Activated T-cell treated with anti-CD3 and anti-CD28 coated beads, Interleukin-2, amount 50 U/mL, for 24 hours (primary cell): ENCODE data around the gene UGP2.
A peak's percentile ranks its signal among the peaks of the same experiment; 100 is the strongest.

Experiments used
- DNase-seq: peaks from one replicate; pipeline ENCODE4 v3.0.0-alpha.2; 2020
- H3K27ac Mint-ChIP-seq: 2 replicates; pipeline ENCODE4 v1.8.0; 2020; ENCODE audit warnings: mild to moderate bottlenecking, mixed read lengths
- H3K27me3 Mint-ChIP-seq: 2 replicates; pipeline ENCODE4 v1.8.0; 2020; ENCODE audit warnings: mixed read lengths
- H3K36me3 Mint-ChIP-seq: 2 replicates; pipeline ENCODE4 v1.8.0; 2020; ENCODE audit warnings: low read depth, mixed read lengths
- H3K4me1 Mint-ChIP-seq: 2 replicates; pipeline ENCODE4 v1.8.0; 2020; ENCODE audit warnings: low read depth, mixed read lengths
- H3K4me3 Mint-ChIP-seq: 2 replicates; pipeline ENCODE4 v1.8.0; 2020; ENCODE audit warnings: mild to moderate bottlenecking, moderate library complexity, mixed read lengths
- H3K9me3 Mint-ChIP-seq: 2 replicates; pipeline ENCODE4 v1.8.0; 2020; ENCODE audit warnings: mixed read lengths

UGP2 gene

DNA sequence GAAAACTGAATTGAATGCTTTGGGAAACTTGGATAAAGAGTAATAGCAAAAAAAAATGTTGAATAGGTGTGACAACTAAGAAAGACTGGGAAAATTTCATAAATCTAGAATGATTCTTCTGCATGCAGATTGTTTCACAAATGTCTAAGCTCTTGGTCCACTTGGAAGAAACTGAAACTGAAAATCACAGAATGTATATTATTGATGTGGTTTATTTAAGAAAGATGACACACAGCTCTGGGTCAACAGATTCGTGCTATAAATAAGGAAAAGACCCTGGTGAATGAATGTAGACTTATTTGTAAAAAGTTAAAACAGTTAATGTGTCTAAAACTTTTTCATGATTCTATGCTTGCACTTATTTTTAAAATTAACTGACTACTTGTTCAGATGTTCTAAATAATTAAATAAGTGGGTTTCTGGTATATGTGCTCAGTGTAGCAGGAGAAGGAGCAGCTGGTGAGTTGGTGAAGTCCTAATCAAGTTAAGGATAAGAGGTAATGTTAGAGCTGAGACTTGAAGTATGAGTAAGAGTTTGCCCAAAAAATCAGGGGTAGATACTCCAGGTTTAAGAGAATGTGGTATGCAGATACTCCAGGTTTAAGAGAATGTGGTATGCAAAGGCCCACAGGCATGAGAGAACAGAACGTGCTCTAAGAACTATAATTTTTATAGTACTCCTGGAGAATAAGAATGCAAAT, 24.5 kb downstream of the UGP2 start:
- no peak for DNase-seq
- peaks cover 66% of the 10 kb centered on the region for H3K36me3 Mint-ChIP-seq
- no peak overlapping the region for H3K27ac Mint-ChIP-seq
- no peak overlapping the region for H3K4me3 Mint-ChIP-seq
- peaks cover 53% of the 10 kb centered on the region for H3K4me1 Mint-ChIP-seq
- H3K9me3 Mint-ChIP-seq: no peaks in the 10 kb centered on the region
- no peaks in the 10 kb centered on the region for H3K27me3 Mint-ChIP-seq

DNA sequence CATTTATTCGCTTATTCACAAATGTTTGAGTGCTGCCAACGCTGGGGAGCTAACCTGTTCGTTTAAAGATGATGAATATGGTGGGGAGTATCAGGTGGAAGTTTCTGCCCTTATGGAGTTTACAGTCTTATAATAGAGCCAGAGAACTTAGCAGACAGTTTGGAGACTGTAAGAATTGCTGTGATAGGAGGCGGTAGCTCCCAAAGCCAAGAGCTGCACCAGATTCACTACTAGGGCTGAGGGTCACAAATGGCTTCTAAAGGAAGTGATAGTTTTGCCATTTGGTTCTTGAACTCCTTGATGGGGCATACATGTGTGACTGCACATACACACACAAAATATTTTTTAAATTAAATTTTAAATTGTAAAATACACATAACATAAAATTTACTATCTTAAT, 29.0 kb downstream of the UGP2 start:
- Mint-ChIP-seq H3K4me1 (peaks cover 41% of the 10 kb centered on the region), H3K4me3 (no peak overlapping the region), H3K27ac (no peak overlapping the region), H3K36me3 (peaks cover 68% of the 10 kb centered on the region), H3K27me3 (no peaks in the 10 kb centered on the region), H3K9me3 (peaks cover 6% of the 10 kb centered on the region)
- no peak for DNase-seq

DNA sequence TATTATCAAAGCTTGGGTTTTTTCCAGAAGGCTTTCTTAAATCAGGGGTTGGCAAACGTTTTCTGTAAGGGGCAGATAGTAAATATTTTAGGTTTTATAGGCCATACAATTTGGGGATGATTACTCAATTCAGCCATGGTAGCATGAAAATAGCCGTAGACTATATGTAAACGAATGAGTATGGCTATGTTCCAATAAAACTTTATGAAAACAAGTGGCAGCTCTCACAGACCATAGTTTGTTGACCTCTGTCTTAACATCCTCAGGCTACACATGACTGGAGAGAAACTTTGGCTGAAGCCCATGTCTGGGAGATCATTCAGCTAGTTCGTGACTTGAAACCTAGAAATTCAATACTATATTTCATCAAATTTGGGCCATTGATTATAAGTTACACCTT, 30.2 kb downstream of the UGP2 start:
- no peak for DNase-seq
- no peak overlapping the region for H3K27ac Mint-ChIP-seq
- H3K4me1 Mint-ChIP-seq: peaks cover 39% of the 10 kb centered on the region
- H3K4me3 Mint-ChIP-seq: no peak overlapping the region
- H3K9me3 Mint-ChIP-seq: peaks cover 6% of the 10 kb centered on the region
- peaks cover 66% of the 10 kb centered on the region for H3K36me3 Mint-ChIP-seq
- no peaks in the 10 kb centered on the region for H3K27me3 Mint-ChIP-seq

DNA sequence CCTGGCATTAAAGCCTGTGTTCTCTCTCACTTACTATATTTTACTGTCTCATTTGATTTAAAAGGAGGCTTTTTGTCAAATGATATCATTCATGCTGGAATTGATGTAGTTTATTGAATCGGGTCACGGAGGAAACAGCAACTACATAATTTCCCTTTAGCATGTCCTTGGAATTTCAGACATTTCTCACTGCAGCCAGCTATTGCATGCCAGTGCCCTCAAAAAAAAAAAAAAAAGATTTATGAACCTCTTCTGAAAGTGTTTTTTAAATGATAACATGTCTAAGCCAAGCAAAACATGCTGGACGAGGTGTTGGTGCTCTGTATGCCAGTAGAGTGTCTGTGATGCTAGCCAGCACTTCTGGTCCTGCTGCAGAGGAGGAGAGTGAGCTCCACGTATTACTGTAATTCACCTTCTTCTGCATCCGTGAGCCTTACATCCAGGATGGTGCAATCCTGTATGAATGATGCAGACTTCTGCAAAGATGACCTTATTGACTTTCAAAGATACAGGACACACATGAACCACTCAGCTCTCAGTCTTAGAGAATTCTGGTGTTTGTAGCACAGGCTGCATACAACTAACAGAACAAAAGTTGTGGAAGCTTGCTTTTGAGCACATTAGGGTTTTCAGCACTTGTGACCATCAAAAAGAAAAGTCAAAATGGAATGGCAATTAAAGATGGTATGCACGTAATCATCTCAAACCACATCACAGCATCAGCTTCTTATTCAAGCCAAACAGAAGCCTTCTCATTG, 31.1 kb downstream of the UGP2 start:
- H3K36me3 Mint-ChIP-seq: peaks cover 73% of the 10 kb centered on the region
- H3K9me3 Mint-ChIP-seq: peaks cover 6% of the 10 kb centered on the region
- no peak overlapping the region for H3K27ac Mint-ChIP-seq
- H3K4me3 Mint-ChIP-seq: no peak overlapping the region
- no peak for DNase-seq
- no peaks in the 10 kb centered on the region for H3K27me3 Mint-ChIP-seq
- peaks cover 43% of the 10 kb centered on the region for H3K4me1 Mint-ChIP-seq

DNA sequence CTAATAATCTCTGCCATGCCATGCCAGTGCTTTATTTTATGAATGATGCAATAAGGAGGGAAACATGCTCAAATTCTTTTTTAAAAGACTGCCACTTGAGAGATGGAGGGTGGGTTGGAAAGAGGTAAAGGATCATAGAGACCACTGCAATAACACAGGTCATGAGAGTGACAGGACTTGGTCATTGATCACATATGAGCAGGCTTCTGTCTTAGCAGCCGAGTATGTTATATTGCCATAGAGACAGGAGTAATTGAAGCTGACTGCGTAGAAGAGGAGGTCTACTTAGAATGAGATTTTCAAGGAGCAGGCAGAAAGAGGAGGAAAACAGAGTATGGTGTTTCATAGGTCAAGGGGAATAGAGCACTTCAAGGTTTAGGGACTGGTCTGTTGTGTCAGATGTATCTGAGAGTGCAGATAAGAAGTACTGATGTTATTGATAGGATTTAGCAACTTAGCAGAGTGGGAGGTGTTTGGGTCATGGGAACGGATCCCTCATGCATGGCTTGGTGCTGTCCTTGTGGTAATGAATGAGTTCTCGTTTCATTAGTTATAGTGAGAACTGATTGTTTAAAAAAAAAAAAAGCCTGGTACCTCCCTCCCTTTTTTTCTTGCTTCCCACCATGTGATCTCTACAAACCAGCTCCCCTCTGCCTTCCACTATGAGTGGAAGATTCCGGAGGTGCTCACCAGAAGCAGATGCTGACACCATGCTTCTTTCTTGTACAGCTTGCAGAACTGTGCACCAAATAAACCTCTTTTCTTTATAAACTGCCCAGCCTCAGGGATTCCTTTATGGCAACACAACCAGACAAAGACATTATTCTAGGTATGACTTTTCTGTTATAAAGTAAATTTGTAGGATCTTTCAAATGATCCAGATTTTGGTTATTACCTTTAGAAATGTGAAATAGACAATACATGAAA, 32.8 kb downstream of the UGP2 start:
- DNase-seq: no peak
- Mint-ChIP-seq H3K36me3 (peaks cover 73% of the 10 kb centered on the region), H3K9me3 (peaks cover 6% of the 10 kb centered on the region), H3K27ac (no peak overlapping the region), H3K27me3 (no peaks in the 10 kb centered on the region), H3K4me3 (no peak overlapping the region), H3K4me1 (peaks cover 47% of the 10 kb centered on the region)

DNA sequence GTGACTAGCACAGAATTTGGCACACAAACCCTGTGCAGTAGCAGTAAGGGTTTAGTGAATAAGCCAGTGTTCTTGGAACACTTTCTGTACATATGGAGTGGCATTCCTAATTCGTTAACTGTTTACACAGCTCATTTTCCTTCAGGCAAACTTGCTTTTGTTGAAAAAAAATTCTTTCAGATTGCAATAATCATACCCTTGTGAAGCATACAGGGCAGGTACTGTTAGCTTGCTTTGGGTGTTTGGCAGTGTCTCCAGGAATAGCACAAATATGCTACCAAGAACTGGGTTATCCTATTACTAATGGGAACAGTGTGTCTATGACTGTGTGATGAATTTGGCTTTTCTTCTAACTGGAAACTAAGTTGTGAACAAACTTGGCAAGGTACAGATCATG, 33.4 kb downstream of the UGP2 start:
- Mint-ChIP-seq H3K27ac (peak overlapping the region; percentile 27), H3K27me3 (no peaks in the 10 kb centered on the region), H3K4me3 (no peak overlapping the region), H3K4me1 (peaks cover 47% of the 10 kb centered on the region), H3K9me3 (peaks cover 6% of the 10 kb centered on the region), H3K36me3 (peaks cover 72% of the 10 kb centered on the region)
- DNase-seq: no peak

DNA sequence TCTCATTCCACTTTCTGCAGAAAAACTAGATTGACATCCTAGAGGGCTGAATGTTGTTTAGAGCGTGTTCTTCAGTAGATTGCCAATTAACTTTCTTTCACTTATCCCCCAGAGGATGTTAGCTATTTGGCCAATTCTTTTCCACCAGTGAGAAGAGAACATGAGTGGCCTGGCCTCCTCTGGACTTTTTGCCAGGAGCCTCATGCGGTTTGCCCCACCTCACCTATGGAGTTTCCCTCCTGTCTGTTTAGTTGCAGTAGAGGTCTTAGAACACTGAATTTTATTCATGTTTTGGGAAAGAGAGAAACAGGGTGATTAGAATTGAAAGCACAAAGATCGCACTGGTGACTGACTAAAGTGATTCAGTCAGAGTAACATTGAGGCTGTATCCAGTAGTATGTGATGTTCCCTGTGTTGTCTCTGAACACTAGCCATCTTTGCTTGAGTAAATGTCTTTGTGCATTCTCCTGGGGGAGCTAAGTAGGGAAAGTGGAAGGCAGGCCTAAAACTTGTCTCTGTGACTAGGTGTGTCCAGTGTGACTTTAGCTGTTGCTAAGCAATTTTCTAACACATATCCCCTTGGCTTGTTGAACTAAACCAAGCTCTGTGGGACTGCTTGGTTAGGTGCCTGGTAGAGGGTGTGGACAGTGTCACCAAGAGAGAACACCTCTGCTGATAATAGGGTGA, 34.0 kb downstream of the UGP2 start:
- no peak for DNase-seq
- peaks cover 53% of the 10 kb centered on the region for H3K4me1 Mint-ChIP-seq
- no peak overlapping the region for H3K4me3 Mint-ChIP-seq
- H3K36me3 Mint-ChIP-seq: peaks cover 71% of the 10 kb centered on the region
- peaks cover 6% of the 10 kb centered on the region for H3K9me3 Mint-ChIP-seq
- peak overlapping the region; percentile 65 for H3K27ac Mint-ChIP-seq
- no peaks in the 10 kb centered on the region for H3K27me3 Mint-ChIP-seq

- no peak for DNase-seq
- Mint-ChIP-seq H3K4me3 (no peak overlapping the region), H3K27ac (peak overlapping the region; percentile 15), H3K4me1 (peaks cover 59% of the 10 kb centered on the region), H3K36me3 (peaks cover 73% of the 10 kb centered on the region), H3K27me3 (no peaks in the 10 kb centered on the region), H3K9me3 (peaks cover 6% of the 10 kb centered on the region)
Measured at GRCh38 chr2:63876311-63876710, 34.6 kb downstream of the UGP2 start.

- H3K27me3 Mint-ChIP-seq: no peaks in the 10 kb centered on the region
- no peak overlapping the region for H3K27ac Mint-ChIP-seq
Measured at GRCh38 chr2:63878486-63878885, 36.8 kb downstream of the UGP2 start.

GRCh38 chr2:63879876-63880433, 38.3 kb downstream of the UGP2 start:
- Mint-ChIP-seq H3K4me3 (no peak overlapping the region), H3K9me3 (no peaks in the 10 kb centered on the region), H3K27ac (peak overlapping the region; percentile 55), H3K4me1 (peaks cover 56% of the 10 kb centered on the region), H3K36me3 (peaks cover 71% of the 10 kb centered on the region), H3K27me3 (no peaks in the 10 kb centered on the region)
- no peak for DNase-seq

More at GRCh38 chr2:63878486-63878885, 36.8 kb downstream of the UGP2 start:
- peaks cover 68% of the 10 kb centered on the region for H3K4me1 Mint-ChIP-seq
- peaks cover 72% of the 10 kb centered on the region for H3K36me3 Mint-ChIP-seq
- H3K9me3 Mint-ChIP-seq: peaks cover 3% of the 10 kb centered on the region
- H3K4me3 Mint-ChIP-seq: no peak overlapping the region
- DNase-seq: no peak

DNA sequence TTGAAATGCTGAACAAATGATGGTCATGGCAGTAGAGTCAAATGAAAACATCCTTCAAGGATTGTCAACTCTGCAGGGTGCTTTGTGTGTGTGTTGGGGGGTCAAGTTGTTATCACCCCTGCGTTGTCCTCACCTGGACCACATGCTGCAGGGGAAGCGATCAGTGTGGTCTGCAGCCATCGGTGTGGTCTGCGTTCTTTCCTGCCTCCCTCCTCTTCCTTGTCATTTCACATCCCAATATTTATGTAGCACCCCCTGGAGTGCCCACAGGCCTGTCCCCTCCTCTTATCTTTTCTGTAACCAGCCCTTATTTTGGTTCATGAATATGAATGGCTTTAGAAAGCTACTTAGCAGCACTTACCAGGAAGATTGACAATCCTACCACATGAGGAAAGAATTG, 38.9 kb downstream of the UGP2 start:
- Mint-ChIP-seq H3K27ac (peak overlapping the region; percentile 55), H3K27me3 (no peaks in the 10 kb centered on the region), H3K36me3 (peaks cover 71% of the 10 kb centered on the region), H3K4me3 (no peak overlapping the region), H3K9me3 (no peaks in the 10 kb centered on the region), H3K4me1 (peaks cover 50% of the 10 kb centered on the region)
- DNase-seq: no peak

DNA sequence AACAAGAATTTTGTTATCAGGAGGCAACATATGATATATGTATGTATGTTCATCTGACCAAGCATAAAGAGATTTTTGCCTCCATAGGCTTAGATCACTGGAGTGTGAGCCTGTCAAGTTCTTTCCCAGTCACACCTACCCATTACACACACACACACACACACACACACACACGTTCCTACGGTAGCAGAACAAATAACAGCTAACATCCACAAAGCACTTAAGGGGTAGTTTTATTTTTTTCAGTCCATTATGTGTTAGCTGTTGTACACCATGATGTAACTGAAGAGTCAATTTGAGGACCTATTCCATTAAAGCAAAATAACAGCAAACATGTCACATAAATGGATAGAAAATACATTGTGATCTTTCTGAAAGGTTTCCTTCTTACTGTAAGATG, 39.5 kb downstream of the UGP2 start:
- DNase-seq: no peak
- Mint-ChIP-seq H3K4me3 (no peak overlapping the region), H3K9me3 (no peaks in the 10 kb centered on the region), H3K36me3 (peaks cover 69% of the 10 kb centered on the region), H3K27me3 (no peaks in the 10 kb centered on the region), H3K27ac (peak overlapping the region; percentile 55), H3K4me1 (peaks cover 44% of the 10 kb centered on the region)

DNA sequence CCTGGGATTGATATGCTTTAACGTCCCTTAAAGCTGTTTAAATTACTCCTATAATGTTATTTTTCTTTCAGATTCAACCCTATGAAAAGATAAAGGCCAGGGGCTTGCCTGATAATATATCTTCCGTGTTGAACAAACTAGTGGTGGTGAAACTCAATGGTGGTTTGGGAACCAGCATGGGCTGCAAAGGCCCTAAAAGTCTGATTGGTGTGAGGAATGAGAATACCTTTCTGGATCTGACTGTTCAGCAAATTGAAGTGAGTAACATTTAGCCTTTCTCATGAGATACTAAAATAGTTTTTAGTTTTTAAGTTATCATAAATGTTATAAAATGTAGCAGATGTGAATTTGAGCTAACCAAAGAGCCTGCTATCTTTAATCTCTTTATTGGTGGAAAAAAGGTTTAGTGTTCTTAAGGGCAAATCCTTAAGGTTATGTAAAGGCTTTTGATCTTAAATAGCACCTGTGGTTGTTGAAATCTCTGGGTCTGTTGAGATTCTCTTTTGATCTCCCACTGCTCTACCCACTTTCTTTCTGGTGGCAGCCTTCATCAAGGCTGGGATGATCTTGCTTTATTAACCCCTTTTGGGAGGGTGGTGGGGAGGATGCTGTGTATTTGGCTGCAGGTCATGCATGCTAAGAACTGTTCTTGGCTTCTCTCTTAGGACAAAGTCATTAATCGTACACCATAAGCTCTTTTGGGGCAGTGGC, 40.9 kb downstream of the UGP2 start:
- H3K27me3 Mint-ChIP-seq: no peaks in the 10 kb centered on the region
- DNase-seq: no peak
- no peak overlapping the region for H3K4me3 Mint-ChIP-seq
- peaks cover 36% of the 10 kb centered on the region for H3K4me1 Mint-ChIP-seq
- peak overlapping the region; percentile 86 for H3K27ac Mint-ChIP-seq
- peaks cover 72% of the 10 kb centered on the region for H3K36me3 Mint-ChIP-seq
- H3K9me3 Mint-ChIP-seq: no peaks in the 10 kb centered on the region
